HG03469 (cell line): ENCODE measurements around the gene NYNRIN.
"Not testable (repeated sequence)": the region's sequence is repeated elsewhere in the genome, so short reads cannot be mapped to it uniquely, and the experiment has no call there.

Source experiments
- ATAC-seq: cut with Tn5 transposase; IDR thresholded peaks from one replicate; pipeline ENCODE4 v1.9.1; 2021; ENCODE audit warnings: mild to moderate bottlenecking, moderate library complexity, moderate number of reproducible peaks; ENCODE audit not compliant: unreplicated experiment

NYNRIN gene

DNA sequence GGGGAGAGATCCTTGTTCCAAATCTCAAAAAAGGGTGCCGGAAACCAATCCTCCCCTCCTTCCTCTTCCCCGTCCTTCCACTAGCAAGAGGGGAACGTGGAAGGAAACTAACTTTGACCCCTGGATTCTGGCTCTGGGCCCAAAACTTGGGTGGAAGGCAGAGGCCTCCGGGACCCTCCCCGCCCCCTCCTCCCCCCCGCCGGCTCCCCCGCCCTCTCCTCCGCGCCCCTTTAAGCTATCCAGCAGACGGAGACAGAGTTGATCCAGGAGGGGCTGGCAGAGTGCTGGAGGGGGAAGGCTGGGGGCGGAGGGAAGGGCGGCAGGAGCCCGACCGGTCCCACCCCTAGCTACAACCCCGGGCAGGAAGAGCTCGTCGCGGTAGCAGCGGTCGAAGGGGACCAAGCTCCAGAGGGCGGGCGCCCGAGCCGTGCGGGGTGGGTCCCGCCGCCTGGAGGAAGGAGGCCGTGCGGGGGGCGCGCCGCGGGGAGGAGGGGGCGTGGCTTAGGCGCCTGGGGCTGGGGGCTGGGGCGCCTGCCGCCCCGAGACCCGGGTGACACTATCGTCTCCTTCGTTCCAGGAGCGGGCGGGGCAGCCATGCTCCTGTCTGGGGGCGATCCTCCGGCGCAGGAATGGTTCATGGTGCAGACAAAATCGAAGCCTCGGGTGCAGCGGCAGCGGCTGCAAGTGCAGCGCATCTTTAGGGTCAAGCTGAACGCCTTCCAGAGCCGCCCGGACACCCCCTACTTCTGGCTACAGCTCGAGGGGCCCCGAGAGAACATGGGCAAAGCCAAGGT is at the start of gene NYNRIN:
Gene NYNRIN, plus strand, starts transcription at position 351 of the 794 bp plus-strand sequence. Its CDS starts 244 bp downstream, at position 595.
- no peak for ATAC-seq

DNA sequence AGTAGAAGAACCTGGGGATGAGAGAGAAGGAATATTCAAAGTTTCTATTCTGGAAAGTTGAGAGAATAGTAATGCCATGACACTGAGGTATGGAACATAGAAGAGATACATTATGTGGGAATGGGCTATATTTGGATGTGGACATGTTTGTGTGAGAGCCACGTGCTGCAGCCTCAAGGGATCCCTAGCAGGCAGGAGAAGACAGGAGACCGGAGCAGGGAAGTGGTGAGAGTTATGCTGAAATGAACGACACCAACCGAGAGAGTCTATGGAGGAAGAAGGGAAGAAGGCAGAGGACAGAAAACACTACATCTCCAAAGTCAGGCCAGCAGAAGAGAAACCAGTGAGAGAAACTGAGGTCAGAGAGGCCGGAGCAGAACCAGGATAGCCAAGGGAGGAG is 49.1 kb upstream of the NYNRIN start:
- no peak for ATAC-seq

DNA sequence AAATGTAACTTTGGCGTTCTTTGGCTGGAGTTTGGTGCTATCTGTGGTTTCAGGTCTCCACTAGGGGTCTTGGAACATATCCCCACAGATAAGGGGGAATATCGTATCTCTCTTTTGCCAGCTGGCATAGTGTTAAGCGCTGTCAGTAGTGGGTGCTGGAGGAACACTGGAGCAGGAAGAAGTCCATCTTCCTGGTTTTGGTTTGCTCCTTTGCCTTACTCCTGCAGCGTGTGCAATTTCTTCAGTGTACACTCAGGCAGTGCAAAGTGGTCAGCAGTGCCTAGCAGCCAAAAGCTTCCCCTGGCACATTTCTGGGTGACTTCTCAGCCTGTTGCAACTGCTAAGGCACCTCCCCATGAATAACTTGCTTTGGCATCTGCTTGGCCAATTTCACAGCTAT is 47.3 kb upstream of the NYNRIN start:
- no peak for ATAC-seq

DNA sequence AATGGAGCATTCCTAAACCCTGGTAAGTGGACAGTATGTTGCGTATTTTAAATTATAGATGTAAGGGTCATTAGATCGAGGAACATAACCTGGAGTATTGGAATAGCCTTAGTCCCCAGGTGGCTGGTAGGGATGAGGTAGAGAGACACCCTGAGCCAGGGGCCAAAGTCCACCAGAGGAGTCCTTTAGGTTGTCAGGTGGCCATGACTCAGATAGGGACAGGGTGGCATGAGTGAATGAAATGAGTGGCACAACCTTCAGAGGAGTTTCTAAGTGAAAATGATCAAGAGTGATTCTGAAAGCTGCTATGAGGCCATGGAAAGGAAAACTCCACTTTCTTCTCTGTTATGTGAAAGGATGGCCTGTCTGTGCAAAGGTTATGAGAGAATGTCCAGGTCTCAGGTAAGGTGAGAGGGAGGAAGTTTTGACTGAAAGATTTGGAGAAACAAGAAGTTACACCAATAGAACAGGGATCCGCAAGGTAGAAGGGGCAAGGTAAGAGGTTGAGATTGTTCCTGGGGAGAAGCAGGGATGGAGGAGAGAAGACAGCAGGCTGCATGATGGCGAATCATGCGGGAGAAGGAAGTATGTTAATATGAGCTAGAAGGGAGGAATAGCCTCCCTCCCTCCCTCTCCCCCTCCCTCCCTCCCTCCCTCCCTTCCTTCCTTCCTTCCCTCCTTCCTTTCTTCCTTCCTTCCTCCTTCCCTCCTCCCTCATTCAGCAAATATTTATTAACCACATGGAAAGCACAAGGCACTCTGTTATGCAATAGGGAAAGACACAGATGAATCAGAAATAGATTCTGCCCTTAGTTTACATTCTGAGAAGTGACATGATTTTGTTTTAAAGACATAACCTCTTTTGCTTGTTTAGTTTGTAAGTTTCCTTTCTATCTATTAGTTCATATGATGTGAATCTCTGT is 45.0 kb upstream of the NYNRIN start:
- no peak for ATAC-seq

DNA sequence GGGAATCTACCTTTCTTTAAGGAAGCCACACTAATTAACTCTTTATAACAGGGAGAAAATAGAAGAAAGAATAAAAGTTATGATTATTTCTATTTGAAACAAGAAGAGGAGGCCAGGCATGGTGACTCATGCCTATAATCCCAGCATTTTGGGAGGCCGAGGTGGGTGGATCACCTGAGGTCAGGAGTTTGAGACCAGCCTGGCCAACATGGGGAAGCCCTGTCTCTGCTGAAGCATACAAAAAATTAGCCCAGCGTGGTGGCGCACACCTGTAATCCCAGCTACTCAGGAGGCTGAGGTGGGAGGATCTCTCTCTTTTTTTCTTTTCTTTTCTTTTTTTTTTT is 44.3 kb upstream of the NYNRIN start:
- not testable (repeated sequence) for ATAC-seq

DNA sequence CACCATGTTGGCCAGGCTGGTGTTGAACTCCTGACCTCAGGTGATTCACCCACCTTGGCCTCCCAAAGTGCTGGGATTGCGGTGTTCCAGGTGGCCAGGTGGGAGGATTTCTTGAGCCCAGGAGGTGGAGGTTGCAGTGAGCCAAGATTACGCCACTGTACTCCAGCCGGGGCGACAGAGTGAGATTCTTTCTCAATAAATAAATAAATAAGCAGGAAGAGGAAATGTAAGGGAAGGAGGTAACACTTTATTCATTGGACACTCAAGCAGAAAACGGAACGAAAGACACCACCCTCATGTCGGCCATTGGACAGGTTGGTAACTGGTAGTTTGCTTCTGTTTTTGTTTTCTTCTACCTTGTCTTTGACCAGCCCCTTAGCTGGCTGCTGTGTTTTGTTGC is 43.8 kb upstream of the NYNRIN start:
- ATAC-seq = no peak

DNA sequence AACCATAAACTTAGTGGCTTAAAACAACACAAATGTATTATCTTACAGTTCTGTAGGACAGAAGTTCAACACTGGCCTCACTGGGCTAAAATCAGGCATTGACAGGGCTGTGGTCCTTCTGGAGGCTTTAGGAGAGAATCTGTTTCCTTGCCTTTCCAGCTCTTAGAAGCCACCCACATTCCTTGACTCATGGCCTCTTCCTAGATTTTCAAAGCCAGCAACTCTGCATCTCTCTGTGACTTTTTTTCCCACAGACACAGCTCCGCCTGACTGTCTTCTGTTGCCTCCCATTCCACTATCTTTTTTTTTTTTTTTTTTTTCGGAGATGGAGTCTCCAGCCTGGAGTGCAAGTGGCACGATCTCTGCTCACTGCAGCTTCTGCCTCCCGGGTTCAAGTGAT is 42.6 kb upstream of the NYNRIN start:
- no peak for ATAC-seq

DNA sequence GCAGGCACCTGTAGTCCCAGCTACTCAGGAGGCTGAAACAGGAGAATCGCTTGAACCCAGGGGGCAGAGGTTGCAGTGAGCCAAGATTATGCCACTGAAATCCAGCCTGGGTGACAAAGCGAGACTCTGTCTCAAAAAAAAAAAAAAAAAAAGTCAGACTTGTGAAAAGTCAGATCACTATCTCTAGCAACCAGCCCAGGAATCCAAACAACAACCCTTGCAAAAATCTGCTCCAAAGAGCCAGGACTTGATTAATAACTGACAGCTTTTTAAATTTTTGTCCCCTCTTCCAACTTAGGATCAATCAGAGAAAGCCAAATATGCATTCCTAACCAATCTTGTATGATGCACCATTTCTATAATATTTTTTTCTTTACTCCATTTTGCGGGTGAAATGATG is 38.5 kb upstream of the NYNRIN start:
- no peak for ATAC-seq

DNA sequence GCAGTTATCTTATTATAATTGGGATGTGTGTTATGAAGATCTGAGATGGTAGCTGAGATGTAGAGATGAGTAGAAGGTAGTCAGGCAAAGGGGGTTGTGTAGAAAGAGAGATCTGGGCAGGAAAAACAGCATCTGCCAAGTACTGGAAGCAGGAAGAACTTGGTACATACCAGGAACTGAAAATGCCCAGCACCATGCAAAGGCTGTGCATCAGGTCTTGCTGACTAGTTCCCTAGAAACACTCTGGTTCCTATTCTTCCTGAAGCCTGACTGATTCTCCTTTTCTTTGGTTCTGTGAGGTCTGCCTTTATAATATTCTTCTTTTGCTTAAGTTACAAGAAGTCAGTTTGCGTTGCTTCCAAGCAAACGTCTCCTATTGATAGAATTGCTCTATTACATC is 37.5 kb upstream of the NYNRIN start:
- ATAC-seq = no peak

DNA sequence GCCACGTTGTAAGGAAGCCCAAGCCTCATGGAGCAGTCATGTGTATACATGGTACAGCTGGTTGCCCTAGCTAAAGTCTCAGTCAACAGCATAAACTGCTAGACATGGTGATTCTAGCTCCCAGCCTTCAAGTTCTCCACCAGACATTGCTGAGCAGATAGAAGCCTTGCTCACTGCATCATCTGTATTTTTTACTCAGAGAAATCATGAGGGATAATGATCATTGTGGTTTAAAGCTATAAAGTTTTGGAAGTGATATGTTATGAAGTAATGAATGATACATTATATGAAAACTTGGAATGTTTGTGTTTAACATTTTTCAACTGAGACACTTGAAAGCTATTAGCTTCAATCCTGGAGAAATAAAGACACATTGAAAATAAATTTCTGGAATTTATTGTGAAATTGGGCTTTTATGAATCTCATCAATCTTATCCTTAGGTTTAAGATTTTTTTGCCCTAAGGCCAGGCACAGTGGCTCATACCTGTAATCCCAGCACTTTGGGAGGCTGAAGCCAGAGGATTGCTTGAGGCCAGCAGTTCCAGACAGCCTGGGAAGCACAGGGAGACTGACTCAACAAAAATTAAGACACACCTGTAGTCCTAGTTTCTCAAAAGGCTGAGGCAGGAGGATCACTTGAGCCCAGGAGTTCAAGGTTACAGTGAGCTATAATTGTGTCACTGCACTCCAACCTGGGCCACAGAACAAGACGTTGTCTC is 36.4 kb upstream of the NYNRIN start:
- no peak for ATAC-seq

DNA sequence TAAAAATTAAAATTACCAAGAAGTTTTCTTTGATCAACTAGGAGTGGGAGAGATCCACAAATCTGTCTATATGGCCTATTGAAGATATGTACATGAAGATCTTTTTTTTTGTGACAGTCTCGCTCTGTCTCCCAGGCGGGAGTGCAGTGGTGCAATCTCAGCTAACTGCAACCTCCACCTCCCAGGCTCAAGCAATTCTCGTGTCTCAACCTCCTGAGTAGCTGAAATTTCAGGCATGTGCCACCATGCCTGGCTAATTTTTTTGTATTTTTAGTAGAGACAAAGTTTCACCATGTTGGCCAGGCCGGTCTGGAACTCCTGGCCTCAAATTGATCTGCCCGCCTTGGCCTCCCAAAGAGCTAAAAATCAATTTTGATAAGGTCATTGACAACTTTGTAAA is 35.4 kb upstream of the NYNRIN start:
- no peak for ATAC-seq

DNA sequence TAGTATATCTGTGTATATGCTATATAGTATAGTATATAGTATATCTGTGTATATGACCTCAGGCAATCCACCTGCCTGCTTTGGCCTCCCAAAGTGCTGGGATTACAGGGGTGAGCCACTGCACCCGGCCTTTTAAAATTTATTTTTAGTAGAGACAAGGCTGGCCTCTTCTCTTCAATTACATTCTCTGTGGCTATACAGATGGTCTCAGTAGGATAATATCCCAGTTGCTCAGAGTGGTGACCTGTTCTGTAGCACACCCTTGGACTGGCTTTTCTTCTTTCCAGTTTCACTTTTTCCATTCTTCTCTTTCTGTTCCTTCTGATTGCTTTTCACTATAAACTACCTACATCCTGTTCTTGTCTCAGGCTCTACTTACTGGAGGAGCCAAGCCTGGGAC is 34.0 kb upstream of the NYNRIN start:
- ATAC-seq = no peak

DNA sequence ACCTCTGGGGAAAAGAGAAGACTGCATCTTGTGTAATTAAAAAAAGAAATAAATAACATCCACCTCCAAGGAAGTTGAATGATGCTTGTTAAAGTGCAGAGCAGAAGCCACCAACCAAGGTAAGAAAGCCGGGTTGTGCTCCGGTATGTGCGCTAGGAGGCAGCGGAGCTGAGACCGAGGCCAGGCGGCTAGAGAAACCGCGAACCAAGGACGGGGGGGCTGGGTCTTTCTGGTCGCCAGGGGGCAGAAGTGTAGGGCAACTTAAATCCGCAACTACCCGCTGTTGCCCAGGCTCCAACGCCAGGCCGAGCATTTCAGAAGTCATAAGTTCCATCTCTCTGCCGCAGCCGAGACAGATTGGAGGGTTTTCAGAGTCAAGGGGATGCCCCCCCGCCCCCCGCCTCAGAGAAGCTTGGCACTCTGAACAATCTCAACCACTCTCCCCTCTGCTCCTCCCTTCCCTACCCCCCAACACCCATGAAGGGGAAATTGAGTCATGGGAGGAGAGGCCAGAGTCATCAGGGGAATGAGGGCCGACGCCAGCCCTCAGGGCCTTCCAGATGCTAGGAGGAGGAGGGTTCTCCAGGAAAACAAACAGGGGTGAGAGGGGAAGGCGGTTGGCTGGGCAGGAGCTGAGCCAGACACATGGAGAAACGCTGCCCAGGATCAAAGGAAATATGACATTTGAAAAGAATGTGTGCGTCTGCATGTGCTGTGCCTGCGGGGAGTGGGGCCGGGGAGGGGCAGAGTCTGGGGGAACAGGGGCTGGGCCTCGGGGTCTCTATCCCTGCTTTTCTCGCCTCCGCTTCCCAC is 33.0 kb upstream of the NYNRIN start:
- ATAC-seq = no peak

DNA sequence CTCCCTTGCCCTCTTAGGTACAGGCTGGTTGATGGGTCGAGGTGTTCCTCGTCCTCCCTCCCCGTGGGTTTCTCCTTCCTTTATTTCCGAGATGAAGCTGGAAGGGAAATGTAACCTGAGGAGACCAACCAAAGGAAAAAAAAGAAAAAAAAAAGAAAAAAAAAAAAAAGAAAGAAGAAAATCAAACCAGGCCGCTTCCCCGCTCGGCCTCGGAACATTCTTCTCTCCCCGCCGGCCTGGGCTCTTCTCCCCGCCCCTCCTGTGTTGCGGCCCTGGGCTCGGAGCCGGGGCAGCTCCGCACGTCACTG is 32.4 kb upstream of the NYNRIN start:
- ATAC-seq = no peak

DNA sequence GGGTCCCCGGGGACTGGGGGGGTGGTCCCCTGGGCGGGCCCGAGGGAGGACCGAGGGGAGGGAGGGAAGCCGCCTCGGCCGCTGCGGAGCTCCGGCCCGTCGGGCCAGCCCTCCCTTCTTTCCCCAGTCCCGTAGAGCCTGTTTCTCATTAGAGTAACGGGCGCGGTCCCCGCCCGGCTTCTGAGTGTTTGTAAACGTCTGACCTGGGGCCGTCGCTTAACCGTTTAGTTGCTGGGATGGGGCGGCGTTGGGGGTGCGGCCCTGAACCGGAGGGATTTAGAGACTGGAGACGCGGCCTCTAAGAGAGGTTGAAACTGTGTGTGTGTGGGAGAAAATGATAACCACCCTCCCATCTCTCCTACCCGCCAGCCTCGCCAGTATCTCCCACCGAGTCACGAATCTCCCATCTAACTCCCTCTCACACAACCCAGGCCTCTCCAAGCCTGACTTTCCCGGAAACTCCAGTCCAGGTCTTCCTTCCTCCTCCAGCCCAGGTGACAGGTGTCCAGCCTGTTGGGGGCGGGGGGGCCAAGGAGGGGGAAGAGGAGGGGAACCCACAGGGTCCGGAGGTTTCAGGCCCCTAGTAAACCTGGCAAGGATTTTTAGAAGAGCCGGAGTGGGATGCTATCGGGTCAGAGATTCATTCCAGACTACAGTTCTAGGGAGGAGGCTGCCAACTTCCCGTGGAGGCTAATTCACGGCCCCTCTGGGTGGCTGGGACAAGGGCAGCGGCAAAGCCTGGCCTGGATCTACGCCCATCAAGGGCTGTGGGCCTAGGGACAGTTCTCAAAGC is 31.9 kb upstream of the NYNRIN start:
- ATAC-seq = peak; percentile 34

DNA sequence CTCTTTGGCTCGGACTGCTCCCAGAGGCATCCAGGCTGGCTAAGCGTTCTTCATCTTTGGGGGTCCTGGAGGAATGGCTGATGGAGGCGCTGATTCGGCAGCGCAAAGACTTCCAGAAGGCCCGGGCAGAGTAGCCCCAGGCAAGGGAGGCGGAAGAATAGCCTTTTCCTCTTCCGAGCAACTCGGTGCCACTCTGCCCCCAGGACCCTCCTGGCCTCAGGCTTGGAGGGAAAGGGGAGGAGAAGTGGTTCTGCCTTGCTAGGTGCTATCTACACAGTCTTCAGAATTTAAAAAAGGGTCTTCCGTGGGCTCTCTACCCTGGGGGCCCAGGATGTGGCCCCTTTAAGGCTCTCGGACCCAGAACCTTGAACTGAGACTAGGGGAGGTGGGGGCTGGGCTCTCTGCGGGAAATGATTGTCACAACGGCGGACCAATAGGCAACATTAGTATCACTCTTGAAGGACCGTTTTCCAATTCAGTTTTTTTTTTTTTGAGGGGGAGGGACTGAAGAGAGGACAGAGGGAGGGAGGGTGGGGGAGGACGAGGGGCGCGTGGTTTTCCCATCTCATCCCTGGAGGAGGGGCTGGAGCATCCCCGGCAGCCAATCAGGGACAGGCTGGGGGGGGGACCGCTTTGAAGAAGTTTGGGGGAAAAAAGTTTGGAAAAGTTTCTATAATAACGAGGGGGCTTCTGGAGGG is 31.1 kb upstream of the NYNRIN start, which contains the start of gene NFATC4:
Gene NFATC4, plus strand, starts transcription at position 671 of the 698 bp plus-strand sequence. CDS start 157 bp downstream, outside the sequence.
- no peak for ATAC-seq

DNA sequence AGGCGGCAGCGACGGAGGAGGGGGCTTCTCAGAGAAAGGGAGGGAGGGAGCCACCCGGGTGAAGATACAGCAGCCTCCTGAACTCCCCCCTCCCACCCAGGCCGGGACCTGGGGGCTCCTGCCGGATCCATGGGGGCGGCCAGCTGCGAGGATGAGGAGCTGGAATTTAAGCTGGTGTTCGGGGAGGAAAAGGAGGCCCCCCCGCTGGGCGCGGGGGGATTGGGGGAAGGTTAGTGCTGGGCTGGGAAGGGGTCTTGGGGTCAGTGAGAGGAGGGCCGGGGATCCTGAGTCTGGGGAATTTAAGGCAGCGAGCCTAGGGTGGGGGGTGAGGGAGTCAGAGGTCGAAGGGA is 30.6 kb upstream of the NYNRIN start:
- no peak for ATAC-seq

DNA sequence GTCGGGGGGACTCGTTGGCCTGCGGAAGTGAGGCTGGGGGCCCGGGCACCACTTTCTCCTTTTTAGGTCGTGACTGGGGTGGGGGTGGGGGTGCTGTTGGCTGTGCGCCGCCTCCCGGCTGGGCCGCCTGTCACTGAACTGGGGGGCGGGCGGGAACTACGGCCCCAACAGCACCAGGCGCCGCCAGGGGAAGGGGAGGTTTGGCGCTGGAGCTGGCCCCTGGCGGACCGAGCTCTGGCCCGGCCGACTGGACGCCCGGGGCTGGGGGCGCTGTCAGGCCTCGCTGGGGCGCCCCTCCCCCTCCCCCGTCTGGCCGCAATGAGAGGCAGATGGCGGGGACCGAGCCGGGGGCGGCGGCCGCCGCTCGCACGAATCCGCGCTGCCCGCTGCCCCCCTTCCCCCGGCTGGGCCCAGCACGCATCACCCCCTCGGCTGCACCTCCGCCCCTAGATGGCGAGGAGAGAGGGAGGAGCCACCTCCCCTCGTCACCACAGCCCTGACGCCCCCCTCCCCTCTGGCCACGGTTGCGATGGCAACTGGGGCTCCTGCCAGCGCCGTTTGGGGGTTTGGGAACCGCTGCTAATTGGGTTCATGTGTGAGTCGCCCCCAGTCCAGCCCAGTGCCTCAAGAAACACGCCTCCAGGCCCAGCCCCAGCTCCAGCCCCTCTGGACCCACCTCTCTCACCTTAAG is 30.1 kb upstream of the NYNRIN start:
- no peak for ATAC-seq

DNA sequence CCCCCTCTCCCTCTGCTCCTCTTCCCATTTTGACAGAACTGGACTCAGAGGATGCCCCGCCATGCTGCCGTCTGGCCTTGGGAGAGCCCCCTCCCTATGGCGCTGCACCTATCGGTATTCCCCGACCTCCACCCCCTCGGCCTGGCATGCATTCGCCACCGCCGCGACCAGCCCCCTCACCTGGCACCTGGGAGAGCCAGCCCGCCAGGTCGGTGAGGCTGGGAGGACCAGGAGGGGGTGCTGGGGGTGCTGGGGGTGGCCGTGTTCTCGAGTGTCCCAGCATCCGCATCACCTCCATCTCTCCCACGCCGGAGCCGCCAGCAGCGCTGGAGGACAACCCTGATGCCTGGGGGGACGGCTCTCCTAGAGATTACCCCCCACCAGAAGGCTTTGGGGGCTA is 29.3 kb upstream of the NYNRIN start:
- no peak for ATAC-seq
